HG03066 (cell line): ENCODE data around the gene FAM83C.

Source experiments
- ATAC-seq: cut with Tn5 transposase; IDR thresholded peaks from one replicate; pipeline ENCODE4 v1.9.1; 2021; ENCODE audit warnings: low read depth; ENCODE audit not compliant: unreplicated experiment

FAM83C gene

GRCh38 chr20:35300469-35301262 lies 8.4 kb upstream of the FAM83C start:
- no peak for ATAC-seq

- no peak for ATAC-seq
Measured at GRCh38 chr20:35299780-35300179, 7.6 kb upstream of the FAM83C start.

GRCh38 chr20:35298264-35298663 lies 6.0 kb upstream of the FAM83C start:
- no peak for ATAC-seq

DNA sequence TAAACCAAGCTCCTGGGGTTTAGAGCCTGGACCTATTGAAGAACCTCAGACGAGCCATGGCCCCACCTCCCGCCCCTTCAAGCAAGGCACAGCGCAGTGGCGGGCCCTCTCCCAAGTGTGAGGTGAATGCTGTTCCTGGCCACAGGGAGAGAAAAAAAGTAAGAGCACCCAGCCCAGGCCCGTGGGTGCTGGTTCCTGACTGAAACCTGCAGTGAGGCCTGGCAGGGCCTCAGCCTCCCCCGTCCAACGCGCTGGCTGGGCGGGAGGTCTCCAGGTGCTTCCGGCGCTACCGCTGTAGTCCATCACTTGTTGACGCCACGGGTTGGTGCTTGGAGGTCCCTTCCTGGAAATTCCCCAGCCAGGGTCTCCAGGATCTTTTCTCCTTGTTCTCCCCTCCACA lies 5.5 kb upstream of the FAM83C start:
- no peak for ATAC-seq

DNA sequence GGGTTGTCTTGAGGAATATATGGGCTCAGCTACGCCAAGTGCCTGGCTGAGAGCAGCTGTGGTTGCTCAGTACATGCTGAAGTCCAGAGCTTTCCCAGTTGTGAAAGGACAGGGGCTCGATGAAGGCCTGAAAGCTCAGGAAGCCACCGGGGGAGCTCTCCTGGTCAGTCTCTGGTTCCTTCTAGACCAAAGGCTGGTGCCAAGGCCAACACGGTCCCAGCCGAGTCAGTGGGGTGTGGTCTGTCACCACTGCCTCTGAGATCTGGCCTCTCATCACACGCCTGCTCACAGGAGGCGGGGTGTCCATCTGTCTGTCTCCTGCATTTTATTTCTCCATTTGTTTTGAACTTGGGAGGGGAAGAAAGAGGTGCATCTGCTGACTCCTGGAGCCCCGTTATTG lies 4.9 kb upstream of the FAM83C start:
- no peak for ATAC-seq

GRCh38 chr20:35296101-35296554 lies 3.9 kb upstream of the FAM83C start:
- no peak for ATAC-seq

DNA sequence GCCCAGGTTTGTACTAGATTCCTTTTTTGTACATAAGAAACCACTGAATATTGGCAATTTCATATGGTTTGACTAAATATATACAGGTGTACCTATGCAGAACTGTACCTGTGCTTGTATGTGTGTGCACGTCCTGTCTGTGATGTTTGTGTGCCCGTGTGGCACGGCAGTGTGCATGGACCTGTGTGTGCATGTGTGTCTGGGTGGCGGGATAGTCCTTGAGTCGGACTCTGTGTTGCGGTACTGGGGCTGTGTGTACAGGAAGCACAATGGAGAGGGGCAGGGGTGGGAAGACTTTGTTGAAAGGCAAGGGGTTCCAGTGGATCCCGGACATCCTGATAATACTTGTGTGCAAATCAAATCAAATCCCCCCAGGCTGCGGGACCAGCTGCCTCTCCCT lies 3.4 kb upstream of the FAM83C start:
- ATAC-seq = no peak

GRCh38 chr20:35295058-35295457 lies 2.8 kb upstream of the FAM83C start:
- ATAC-seq = no peak

- ATAC-seq = no peak
Measured at GRCh38 chr20:35294293-35294685, 2.1 kb upstream of the FAM83C start.

- ATAC-seq = no peak
Measured at GRCh38 chr20:35293303-35294292, 1.4 kb upstream of the FAM83C start.

- no peak for ATAC-seq
Measured at GRCh38 chr20:35292504-35293285, 470 bp upstream of the FAM83C start.

DNA sequence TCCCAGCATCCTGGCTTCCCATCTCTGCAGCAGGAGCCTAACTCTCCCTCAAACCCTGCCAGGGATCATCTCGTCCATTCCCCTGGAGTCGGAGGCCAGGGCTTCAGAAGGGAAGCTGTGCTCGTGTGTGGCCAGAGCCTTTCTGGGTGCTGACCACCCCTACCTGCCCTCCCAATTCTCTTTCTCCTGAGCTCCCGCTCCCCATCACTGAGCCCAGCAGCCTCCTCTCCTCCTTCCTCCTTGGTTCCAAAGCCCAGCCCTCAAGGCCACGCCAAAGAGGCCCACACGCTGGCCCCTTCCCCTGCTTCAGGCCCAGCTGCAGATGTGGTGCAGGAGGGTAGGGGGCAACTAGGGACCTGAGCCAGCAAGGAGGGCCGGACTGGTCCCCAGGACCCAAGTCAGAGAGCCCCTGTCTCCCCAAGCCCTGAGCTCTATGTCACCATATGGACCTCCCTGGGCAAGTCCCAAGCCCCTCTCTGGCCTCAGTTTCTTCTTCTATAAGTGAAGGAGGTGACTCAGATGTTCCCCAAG lies 1.3 kb downstream of the FAM83C start:
- no peak for ATAC-seq

DNA sequence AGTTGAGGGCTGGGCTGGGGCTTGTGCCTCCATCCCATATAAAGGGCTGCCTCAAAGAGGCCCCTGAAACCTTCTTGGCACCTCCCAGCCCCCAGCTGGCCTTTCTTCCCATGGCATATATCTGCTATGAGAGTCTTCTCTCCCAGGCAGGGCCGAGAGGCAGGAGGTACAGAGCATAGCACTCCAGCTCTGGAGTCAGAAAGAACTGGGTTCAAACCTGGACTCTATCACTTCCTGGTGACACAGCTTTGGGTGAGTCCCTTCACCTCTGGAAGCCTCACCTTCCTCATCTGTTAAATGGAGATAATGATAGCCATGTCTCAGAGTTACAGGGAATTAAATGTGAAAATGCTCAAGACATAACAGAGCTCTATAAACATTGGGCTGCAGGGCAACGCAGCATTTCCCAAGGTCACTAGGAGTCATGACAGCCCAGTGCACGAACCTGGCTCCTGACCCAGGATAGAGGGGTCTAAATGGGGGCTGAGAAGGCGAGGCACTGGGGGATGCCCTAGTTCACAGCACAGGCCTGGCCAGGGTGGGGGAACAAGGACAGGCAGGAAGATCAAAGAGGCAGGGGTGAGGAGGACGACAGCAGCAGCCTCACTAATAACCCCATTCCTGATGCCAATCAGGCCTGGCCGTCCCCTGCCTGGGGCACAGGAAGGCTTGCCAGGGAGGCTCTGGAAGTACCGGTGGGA lies 1.9 kb downstream of the FAM83C start:
- ATAC-seq = no peak

- ATAC-seq = no peak
Measured at GRCh38 chr20:35288325-35289060, 3.7 kb downstream of the FAM83C start.

- ATAC-seq = no peak
Measured at GRCh38 chr20:35287509-35288324, 4.5 kb downstream of the FAM83C start.

GRCh38 chr20:35286899-35287508 lies 5.2 kb downstream of the FAM83C start:
- no peak for ATAC-seq

DNA sequence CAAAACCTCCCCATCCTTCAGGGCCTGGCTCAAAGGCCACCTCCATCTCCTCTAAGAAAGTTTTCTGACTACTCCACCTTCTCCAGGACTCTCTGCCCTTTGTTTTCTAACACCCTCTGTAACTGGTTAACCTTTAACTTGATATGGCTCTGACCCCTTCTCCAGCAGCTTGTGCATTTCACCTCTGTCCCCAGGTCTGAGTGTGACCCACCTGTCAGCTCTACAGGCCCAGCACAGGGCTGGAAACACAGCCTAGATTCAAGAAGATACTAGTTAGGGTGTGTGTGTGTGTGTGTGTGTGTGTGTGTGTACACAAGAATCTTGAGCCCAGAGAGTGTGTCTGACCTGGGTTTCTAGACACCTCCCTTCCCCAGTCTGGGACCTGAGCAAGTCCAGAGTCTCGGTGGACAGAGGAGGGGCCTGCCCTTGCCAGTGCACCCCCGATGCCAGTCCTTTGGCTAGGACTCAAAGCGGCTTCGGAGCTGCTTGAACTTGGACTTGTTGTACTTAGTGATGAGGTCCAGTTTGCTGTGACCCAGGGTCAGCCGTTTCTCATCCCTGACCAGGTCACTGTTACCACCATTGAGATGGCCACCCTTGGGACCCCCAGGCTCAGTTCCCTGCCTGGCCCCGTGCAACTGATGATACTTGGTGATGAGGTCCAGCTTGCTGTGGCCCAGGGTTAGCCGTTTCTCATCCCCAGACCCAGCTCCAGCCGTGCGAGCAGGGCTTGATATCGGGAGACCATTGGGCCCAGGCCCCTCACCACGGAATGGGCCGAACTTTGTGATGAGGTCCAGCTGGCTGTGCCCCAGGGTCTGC lies 5.9 kb downstream of the FAM83C start:
- no peak for ATAC-seq
